ENCODE results near the gene RGS16. TPM values are rescaled to one million over a fixed set of nuclear protein-coding genes. Genes with fewer than 3 reads are reported as not detected.

RGS16 gene
- total and polyA plus RNA-seq, 2 of the 13 experiments (the other 11 are each of a cell fraction or from before 2014, with no cell fraction given): not detected

DNA sequence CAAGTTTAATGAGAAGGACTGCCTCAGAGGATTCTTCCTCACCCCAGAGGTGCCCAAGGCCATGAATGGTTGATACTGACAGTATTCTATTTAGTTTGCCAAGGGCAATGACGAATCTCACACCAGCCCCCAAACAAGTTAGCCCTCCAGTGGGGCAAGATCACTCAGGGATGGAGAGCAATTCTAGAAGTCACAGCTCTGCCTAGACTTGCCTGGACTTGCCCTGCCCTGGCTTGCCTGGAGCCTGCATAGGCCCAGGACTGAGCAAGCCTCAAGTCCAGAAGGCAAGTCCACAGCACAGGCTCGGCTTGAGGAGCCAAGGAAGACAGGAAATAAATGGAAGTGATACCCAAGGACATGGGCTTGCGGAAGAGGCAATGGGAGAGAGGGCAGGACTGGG lies 39.5 kb upstream of the RGS16 start:
- Histone ChIP-seq H3K9me3 (ENCODE audit: low read length) (no peaks in the 10 kb centered on the region; the same call in 1 of the 2 replicates), H3K4me1 (ENCODE audit: insufficient read depth, low read length) (no peaks in the 10 kb centered on the region), H3K36me3 (replicated peaks in 1 of 2; ENCODE audit: control insufficient read depth in 1 of 2, insufficient read depth in 2 of 2, low read length in 2 of 2) (no peaks in the 10 kb centered on the region), H4K20me1 (ENCODE audit: insufficient read depth, low read length) (no peaks in the 10 kb centered on the region), H3K4me3 (replicated peaks in 1 of 3; ENCODE audit: insufficient read depth in 1 of 3, low read depth in 2 of 3, low read length in 3 of 3) (no peak overlapping the region), H3K79me2 (ENCODE audit: insufficient read depth, low read length) (no peaks in the 10 kb centered on the region), H3K4me2 (ENCODE audit: low read depth, low read length) (no peak overlapping the region), H2AFZ (ENCODE audit: low read length) (no peak overlapping the region), H3K9ac (ENCODE audit: insufficient read depth, low read depth, low read length) (no peak overlapping the region), H3K27me3 (ENCODE audit: control insufficient read depth in 1 of 2, insufficient read depth in 2 of 2, low read length in 2 of 2) (peaks cover 0 to 3% of the 10 kb centered on the region in 2 experiments; a peak in 1 of 5 replicates), H3K27ac (ENCODE audit: extremely low read length, insufficient read depth, low read length) (no peak overlapping the region)
- no peak for FAIRE-seq
- 24% methylated on average over 2 of the region's 3 CpGs for WGBS (ENCODE audit: low lambda C conversion rate)
- no peak for ATAC-seq
- CTCF ChIA-PET (ENCODE audit: low intra/inter-chr PET ratio, low total read pairs): no interaction called here
- TF ChIP-seq MTA3 (CRISPR knock-in tag; IDR thresholded peaks at IDR 0.05): no peak
- TF ChIP-seq, protein P1, sequence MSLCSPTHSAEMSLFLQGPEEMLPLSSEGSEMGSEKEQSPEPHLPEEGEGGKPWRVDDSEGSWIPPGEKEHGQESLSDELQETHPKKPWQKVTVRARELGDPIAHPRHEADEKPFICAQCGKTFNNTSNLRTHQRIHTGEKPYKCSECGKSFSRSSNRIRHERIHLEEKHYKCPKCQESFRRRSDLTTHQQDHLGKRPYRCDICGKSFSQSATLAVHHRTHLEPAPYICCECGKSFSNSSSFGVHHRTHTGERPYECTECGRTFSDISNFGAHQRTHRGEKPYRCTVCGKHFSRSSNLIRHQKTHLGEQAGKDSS (CRISPR knock-in tag; IDR thresholded peaks at IDR 0.05; ENCODE audit: borderline replicate concordance, low read depth): no peak
- TF ChIP-seq, protein P2, sequence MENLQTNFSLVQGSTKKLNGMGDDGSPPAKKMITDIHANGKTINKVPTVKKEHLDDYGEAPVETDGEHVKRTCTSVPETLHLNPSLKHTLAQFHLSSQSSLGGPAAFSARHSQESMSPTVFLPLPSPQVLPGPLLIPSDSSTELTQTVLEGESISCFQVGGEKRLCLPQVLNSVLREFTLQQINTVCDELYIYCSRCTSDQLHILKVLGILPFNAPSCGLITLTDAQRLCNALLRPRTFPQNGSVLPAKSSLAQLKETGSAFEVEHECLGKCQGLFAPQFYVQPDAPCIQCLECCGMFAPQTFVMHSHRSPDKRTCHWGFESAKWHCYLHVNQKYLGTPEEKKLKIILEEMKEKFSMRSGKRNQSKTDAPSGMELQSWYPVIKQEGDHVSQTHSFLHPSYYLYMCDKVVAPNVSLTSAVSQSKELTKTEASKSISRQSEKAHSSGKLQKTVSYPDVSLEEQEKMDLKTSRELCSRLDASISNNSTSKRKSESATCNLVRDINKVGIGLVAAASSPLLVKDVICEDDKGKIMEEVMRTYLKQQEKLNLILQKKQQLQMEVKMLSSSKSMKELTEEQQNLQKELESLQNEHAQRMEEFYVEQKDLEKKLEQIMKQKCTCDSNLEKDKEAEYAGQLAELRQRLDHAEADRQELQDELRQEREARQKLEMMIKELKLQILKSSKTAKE (CRISPR knock-in tag; IDR thresholded peaks at IDR 0.05; ENCODE audit: borderline replicate concordance): no peak
- no peak for TF ChIP-seq CHCHD3 (CRISPR knock-in tag; IDR thresholded peaks at IDR 0.05)
- no peak for TF ChIP-seq MTF1 (CRISPR knock-in tag; IDR thresholded peaks at IDR 0.05)
- no peak for TF ChIP-seq ZFAT (CRISPR knock-in tag; conservative IDR thresholded peaks at IDR 0.05)
- no peak for TF ChIP-seq TOE1 (CRISPR knock-in tag; IDR thresholded peaks at IDR 0.05)
- TF ChIP-seq, protein P3, sequence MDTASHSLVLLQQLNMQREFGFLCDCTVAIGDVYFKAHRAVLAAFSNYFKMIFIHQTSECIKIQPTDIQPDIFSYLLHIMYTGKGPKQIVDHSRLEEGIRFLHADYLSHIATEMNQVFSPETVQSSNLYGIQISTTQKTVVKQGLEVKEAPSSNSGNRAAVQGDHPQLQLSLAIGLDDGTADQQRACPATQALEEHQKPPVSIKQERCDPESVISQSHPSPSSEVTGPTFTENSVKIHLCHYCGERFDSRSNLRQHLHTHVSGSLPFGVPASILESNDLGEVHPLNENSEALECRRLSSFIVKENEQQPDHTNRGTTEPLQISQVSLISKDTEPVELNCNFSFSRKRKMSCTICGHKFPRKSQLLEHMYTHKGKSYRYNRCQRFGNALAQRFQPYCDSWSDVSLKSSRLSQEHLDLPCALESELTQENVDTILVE (CRISPR knock-in tag; IDR thresholded peaks at IDR 0.05): no peak
- TF ChIP-seq CC2D1A (CRISPR knock-in tag; IDR thresholded peaks at IDR 0.05): no peak
- no peak for TF ChIP-seq ZNF225 (CRISPR knock-in tag; IDR thresholded peaks at IDR 0.05)
- intact Hi-C loops (cut with micrococcal nuclease; ENCODE audit: unreplicated experiment) (no loop called here), in situ Hi-C loops (cut with HindIII; ENCODE audit: extremely low pct_ligation_motif_present, low pct_unique_long_range_greater_than_20kb) (no loop called here)
- BruUV-seq (replicated peaks): no TSS peak
- DNase-seq (ENCODE audit: low spot score): no peak
- POLR2A ChIA-PET: no interaction called here
